ENCODE measurements around the gene SYNPO.

The SYNPO gene

GRCh38 chr5:150636391-150637244 is 3.8 kb upstream of the SYNPO start:
- H3K4me3 ChIP-seq (ENCODE audit: low read depth, low read length) = no peak overlapping the region
- DNase-seq (ENCODE audit: low read depth) = no peak
- TF ChIP-seq CTCF (IDR thresholded peaks at IDR 0.05; ENCODE audit: control insufficient read depth, extremely low read depth, insufficient read depth) = no peak

DNA sequence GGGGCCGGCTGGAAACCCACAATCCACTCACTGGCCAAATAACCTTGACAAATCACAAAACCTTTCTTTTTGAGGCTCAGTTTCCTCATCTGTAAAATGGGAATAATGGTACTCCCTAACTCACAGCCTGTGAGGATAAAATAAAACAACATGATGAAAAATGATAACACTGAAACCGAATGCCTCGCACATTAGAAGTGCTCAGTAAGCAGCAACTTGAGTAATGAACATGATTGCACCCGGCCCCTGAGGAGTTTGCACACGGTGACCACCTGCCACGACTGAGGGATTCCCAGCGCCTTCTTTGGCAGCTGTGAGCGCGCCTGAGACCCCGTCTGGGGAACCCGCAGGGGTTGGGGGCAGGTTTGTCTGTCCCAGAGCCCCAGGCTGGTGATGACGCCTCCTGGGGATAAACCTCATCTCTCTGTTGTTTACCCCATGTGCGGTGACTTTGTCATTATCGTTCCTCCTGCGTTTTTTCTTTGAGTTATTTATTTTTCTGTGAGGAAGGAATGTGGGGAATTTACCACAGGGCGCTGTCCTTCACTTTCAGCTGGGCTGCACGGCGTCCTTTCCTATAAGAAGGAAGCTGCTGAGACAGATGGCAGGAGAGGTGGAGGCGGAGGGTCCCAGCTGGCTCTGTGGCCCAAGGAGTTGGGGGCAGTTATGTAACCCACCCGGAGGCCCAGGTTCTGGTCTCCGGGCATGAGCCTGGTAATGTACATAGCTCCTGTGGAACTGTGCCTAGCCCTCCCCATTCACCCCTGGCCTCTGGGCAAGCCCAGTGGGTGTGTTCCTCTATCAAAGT is 3.0 kb upstream of the SYNPO start:
- no peak for DNase-seq (ENCODE audit: low read depth)
- no peak overlapping the region for H3K4me3 ChIP-seq (ENCODE audit: low read depth, low read length)
- no peak for TF ChIP-seq CTCF (IDR thresholded peaks at IDR 0.05; ENCODE audit: control insufficient read depth, extremely low read depth, insufficient read depth)

GRCh38 chr5:150638053-150638444 is 2.4 kb upstream of the SYNPO start:
- no peak overlapping the region for H3K4me3 ChIP-seq (ENCODE audit: low read depth, low read length)
- TF ChIP-seq CTCF (IDR thresholded peaks at IDR 0.05; ENCODE audit: control insufficient read depth, extremely low read depth, insufficient read depth) = no peak
- no peak for DNase-seq (ENCODE audit: low read depth)

DNA sequence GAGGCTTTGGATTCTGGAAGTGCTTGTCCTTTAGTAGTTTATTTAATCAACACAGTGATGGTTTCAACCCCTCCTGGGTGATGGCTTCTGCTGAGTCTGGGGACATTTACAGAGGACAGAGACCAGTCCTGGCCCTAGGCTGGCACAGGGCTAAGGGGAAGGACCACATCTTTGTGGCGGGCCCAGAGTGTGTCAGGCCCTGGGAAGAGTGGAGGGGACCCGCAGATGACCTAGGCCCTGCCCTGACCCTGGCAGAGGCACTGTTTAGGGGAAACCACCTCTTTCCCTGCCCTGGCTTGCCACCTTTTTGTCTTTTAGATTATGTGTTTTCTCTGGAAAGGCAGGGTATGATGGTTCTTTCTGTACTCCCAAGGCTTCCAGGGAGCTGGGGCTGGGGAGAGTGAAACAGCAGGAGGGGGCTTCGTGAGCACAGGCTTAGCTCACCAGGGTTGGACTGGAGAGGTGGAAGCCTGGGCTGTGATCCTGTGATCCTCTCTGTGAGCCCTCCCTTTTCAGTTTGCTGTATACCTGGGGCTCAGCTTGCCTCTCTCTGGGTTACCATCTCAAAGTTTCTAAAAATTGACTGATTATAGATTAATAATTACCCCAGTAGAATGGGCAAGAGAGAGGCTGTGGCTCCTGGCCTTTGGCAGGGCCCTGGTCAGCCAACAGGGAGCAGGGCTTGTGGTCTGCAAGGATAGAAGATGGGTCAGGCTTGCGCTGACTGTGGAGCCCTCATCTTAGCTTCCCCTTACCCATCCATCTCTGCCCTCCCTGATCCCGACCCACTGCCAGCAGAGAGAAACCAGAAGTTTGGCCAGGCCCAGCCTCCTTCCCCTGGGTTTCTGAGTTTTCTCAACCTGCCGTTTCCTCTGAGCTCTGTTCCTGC is 1.7 kb upstream of the SYNPO start:
- DNase-seq (ENCODE audit: low read depth) = no peak
- TF ChIP-seq CTCF (IDR thresholded peaks at IDR 0.05; ENCODE audit: control insufficient read depth, extremely low read depth, insufficient read depth) = no peak
- H3K4me3 ChIP-seq (ENCODE audit: low read depth, low read length) = no peak overlapping the region

DNA sequence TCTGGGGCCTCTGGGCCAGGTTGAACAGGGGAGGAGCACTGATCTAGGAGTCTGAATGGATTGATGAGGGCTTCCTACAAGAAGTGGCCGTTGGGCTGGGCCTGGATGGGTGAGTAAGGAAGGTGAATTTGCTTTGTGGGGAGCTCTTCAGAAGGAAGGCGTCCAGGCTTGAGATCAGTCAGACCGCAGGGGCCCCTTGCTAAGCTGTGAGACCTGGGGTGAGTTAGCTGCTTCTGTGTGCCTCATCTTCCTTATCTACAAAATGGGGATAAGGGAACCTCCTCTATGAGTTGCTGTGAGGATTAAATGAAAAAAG is 1.1 kb upstream of the SYNPO start:
- no peak for DNase-seq (ENCODE audit: low read depth)
- TF ChIP-seq CTCF (IDR thresholded peaks at IDR 0.05; ENCODE audit: control insufficient read depth, extremely low read depth, insufficient read depth) = no peak
- no peak overlapping the region for H3K4me3 ChIP-seq (ENCODE audit: low read depth, low read length)

DNA sequence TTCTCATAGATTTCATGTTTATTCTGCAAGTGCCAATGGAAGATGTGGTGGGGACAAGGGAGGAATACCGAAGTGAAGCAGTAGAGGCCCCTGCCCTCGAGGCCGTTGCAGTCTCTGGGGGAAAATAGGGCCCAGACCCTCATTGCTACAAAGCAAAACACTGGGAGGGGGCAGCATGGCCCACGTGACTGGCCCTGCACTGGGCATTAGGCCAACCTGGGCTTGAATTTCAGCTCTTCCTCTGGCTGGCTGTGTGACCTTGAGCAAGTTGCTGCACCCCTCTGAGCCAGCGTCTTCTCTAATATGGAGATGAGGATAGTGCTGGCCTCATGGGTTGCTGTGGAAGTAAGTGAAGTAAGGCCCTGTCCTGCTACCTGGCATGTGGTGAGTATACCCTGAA is 709 bp upstream of the SYNPO start:
- no peak overlapping the region for H3K4me3 ChIP-seq (ENCODE audit: low read depth, low read length)
- no peak for DNase-seq (ENCODE audit: low read depth)
- no peak for TF ChIP-seq CTCF (IDR thresholded peaks at IDR 0.05; ENCODE audit: control insufficient read depth, extremely low read depth, insufficient read depth)

Data from LNCaP clone FGC (cell line).